Measurements from ENCODE around the gene DOCK9.

DNA sequence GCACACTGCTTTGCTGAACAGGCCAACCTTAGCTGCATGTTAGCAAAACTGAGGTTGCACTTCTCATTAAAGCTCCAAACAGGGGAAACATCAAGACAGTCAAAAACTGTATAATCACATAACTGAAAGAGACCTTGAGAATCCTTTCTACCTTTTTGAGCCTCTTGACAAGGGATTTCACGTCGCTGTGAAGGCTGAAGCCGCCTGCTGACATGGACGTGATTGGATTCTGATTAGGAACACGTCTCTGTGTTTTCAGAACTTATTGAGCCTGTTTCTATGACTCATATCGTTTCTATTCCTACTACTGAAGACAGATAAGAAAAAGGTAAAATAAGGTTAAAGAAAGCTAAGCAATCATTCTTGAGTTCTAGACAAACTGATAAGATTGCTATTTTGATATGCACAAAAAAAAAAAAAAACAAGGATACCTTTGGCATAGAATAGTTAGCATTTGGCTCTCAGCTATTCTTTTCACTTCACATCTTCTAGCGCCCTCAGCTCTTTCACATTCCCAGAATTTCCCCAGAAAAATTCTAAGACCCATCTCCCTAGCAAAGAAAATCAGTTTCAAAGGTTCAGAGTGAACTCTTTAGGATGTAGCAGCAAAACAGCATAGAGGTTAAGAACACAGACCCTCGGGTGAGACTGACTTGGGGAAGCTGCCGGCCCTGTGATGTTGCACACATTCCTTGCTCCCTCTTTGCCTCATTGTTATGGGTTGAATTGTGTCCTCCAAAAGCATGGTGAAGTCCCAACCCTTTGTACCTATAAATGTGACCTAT, 81.6 kb downstream of the DOCK9 start:
- TF ChIP-seq, protein P1, sequence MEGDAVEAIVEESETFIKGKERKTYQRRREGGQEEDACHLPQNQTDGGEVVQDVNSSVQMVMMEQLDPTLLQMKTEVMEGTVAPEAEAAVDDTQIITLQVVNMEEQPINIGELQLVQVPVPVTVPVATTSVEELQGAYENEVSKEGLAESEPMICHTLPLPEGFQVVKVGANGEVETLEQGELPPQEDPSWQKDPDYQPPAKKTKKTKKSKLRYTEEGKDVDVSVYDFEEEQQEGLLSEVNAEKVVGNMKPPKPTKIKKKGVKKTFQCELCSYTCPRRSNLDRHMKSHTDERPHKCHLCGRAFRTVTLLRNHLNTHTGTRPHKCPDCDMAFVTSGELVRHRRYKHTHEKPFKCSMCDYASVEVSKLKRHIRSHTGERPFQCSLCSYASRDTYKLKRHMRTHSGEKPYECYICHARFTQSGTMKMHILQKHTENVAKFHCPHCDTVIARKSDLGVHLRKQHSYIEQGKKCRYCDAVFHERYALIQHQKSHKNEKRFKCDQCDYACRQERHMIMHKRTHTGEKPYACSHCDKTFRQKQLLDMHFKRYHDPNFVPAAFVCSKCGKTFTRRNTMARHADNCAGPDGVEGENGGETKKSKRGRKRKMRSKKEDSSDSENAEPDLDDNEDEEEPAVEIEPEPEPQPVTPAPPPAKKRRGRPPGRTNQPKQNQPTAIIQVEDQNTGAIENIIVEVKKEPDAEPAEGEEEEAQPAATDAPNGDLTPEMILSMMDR (IDR thresholded peaks at IDR 0.05) = no peak
- TF ChIP-seq POLR2AphosphoS5 (IDR thresholded peaks at IDR 0.05) = no peak
- no peak for TF ChIP-seq POLR2A (IDR thresholded peaks at IDR 0.05)

Data from upper lobe of left lung (tissue), 4 donors.